SK-N-SH treated with all-trans-retinoic acid at 6 μM for 48 hours (cell line): ENCODE data around the gene BCHE.

Experiments used
- ATAC-seq: fragments of 200-7000 bp; cut with Tn5 transposase; 3 replicates; pipeline ENCODE4 v1.9.1; 2020; ENCODE audit warnings: mild to moderate bottlenecking, moderate library complexity
- ARNTL ChIP-seq: fragments of 450-650 bp; formaldehyde crosslinking; IDR thresholded peaks from 2 replicates; pipeline ENCODE4 v1.5.0; 2020; ENCODE audit warnings: low read depth, mild to moderate bottlenecking, moderate library complexity, borderline replicate concordance
- BACH2 ChIP-seq: fragments of 250-450 bp; sonication (Bioruptor Pico); IDR thresholded peaks from 2 replicates; pipeline ENCODE4 v1.9.0; 2021; ENCODE audit warnings: mild to moderate bottlenecking, borderline replicate concordance
- CREB5 ChIP-seq: fragments of 250-450 bp; sonication (Bioruptor Pico); IDR thresholded peaks from 2 replicates; pipeline ENCODE4 v1.5.1; 2020; ENCODE audit warnings: low read depth, mild to moderate bottlenecking, moderate library complexity
- CSDC2 ChIP-seq: fragments of 250-450 bp; sonication (Bioruptor Pico); IDR thresholded peaks from 2 replicates; pipeline ENCODE4 v1.5.0; 2020; ENCODE audit warnings: mild to moderate bottlenecking, moderate library complexity
- CSRNP3 ChIP-seq: fragments of 250-450 bp; sonication (Bioruptor Pico); IDR thresholded peaks from 2 replicates; pipeline ENCODE4 v1.5.1; 2021; ENCODE audit warnings: mild to moderate bottlenecking, moderate library complexity
- ESRRG ChIP-seq: fragments of 250-450 bp; sonication (Bioruptor Pico); IDR thresholded peaks from 2 replicates; pipeline ENCODE4 v1.6.1; 2021; ENCODE audit warnings: mild to moderate bottlenecking
- GLIS3 ChIP-seq: fragments of 250-450 bp; sonication (Bioruptor Pico); IDR thresholded peaks from 2 replicates; pipeline ENCODE4 v1.5.0; 2020; ENCODE audit warnings: mild to moderate bottlenecking, moderate library complexity
- ISL1 ChIP-seq: fragments of 250-450 bp; sonication (Bioruptor Pico); IDR thresholded peaks from 2 replicates; pipeline ENCODE4 v2.1.2; 2022; ENCODE audit warnings: mild to moderate bottlenecking, moderate library complexity
- PATZ1 ChIP-seq: fragments of 250-450 bp; sonication (Bioruptor Pico); IDR thresholded peaks from 2 replicates; pipeline ENCODE4 v1.8.0; 2020; ENCODE audit warnings: mild to moderate bottlenecking, moderate library complexity, borderline replicate concordance
- POU6F1 ChIP-seq: fragments of 250-450 bp; sonication (Bioruptor Pico); IDR thresholded peaks from 2 replicates; pipeline ENCODE4 v1.8.0; 2021; ENCODE audit warnings: low read depth, mild to moderate bottlenecking, moderate library complexity, borderline replicate concordance
- PPARA ChIP-seq: fragments of 250-450 bp; sonication (Bioruptor Pico); IDR thresholded peaks from 2 replicates; pipeline ENCODE4 v1.5.0; 2020; ENCODE audit warnings: mild to moderate bottlenecking, borderline replicate concordance
- RARB ChIP-seq: fragments of 250-450 bp; sonication (Bioruptor Pico); IDR thresholded peaks from 2 replicates; pipeline ENCODE4 v1.8.0; 2021; ENCODE audit warnings: mild to moderate bottlenecking, moderate library complexity
- SNAI2 ChIP-seq: fragments of 250-450 bp; sonication (Bioruptor Pico); IDR thresholded peaks from 2 replicates; pipeline ENCODE4 v1.5.0; 2020; ENCODE audit warnings: mild to moderate bottlenecking, moderate library complexity
- TCF4 ChIP-seq: fragments of 250-450 bp; sonication (Bioruptor Pico); IDR thresholded peaks from 2 replicates; pipeline ENCODE4 v1.8.0; 2021; ENCODE audit warnings: mild to moderate bottlenecking, moderate library complexity, borderline replicate concordance
- TOX ChIP-seq: fragments of 250-450 bp; sonication (Bioruptor Pico); IDR thresholded peaks from 2 replicates; pipeline ENCODE4 v1.8.0; 2021; ENCODE audit warnings: mild to moderate bottlenecking, moderate library complexity, borderline replicate concordance
- TSHZ2 ChIP-seq: fragments of 250-450 bp; sonication (Bioruptor Pico); IDR thresholded peaks from 2 replicates; pipeline ENCODE4 v1.5.0; 2020; ENCODE audit warnings: mild to moderate bottlenecking, moderate library complexity
- ZC3H10 ChIP-seq: fragments of 250-450 bp; sonication (Bioruptor Pico); IDR thresholded peaks from 2 replicates; pipeline ENCODE4 v1.5.1; 2021; ENCODE audit warnings: mild to moderate bottlenecking, moderate library complexity
- ZFP30 ChIP-seq: fragments of 450-650 bp; formaldehyde crosslinking; IDR thresholded peaks from 2 replicates; pipeline ENCODE4 v1.5.0; 2022; ENCODE audit warnings: mild to moderate bottlenecking, moderate library complexity
- ZNF565 ChIP-seq: fragments of 450-650 bp; formaldehyde crosslinking; conservative IDR thresholded peaks from 2 replicates; pipeline ENCODE4 v1.5.0; 2020; ENCODE audit warnings: low read depth, mild to moderate bottlenecking, moderate library complexity
- ZNF70 ChIP-seq: fragments of 450-650 bp; formaldehyde crosslinking; IDR thresholded peaks from 2 replicates; pipeline ENCODE4 v1.5.0; 2020; ENCODE audit warnings: mild to moderate bottlenecking, moderate library complexity
- ZNF8 ChIP-seq: fragments of 450-650 bp; formaldehyde crosslinking; IDR thresholded peaks from 2 replicates; pipeline ENCODE4 v1.5.0; 2020; ENCODE audit warnings: mild to moderate bottlenecking, moderate library complexity

Gene BCHE

GRCh38 chr3:165796701-165797100, 40.5 kb downstream of the BCHE start:
- no peak for ATAC-seq
- TF ChIP-seq CSRNP3 (no peak), POU6F1 (CRISPR knock-in tag) (no peak)

- no peak for ATAC-seq
- TF ChIP-seq PPARA (CRISPR knock-in tag): no peak
- TF ChIP-seq ZNF70 (CRISPR knock-in tag): no peak
- TF ChIP-seq ZC3H10 (CRISPR knock-in tag): no peak
- no peak for TF ChIP-seq ZFP30 (CRISPR knock-in tag)
- TF ChIP-seq ESRRG: no peak
- TF ChIP-seq CSRNP3: no peak
- TF ChIP-seq BACH2 (CRISPR knock-in tag): no peak
- TF ChIP-seq ZNF565 (CRISPR knock-in tag): no peak
- TF ChIP-seq ISL1 (CRISPR knock-in tag): no peak
- no peak for TF ChIP-seq ZNF8
- no peak for TF ChIP-seq PATZ1 (CRISPR knock-in tag)
- no peak for TF ChIP-seq RARB
- no peak for TF ChIP-seq GLIS3
- TF ChIP-seq TOX (CRISPR knock-in tag): no peak
- no peak for TF ChIP-seq TCF4 (CRISPR knock-in tag)
- no peak for TF ChIP-seq ARNTL (CRISPR knock-in tag)
- TF ChIP-seq, all 23 proteins: peak for 0
Observed at GRCh38 chr3:165788531-165788930, 48.7 kb downstream of the BCHE start.

GRCh38 chr3:165786013-165786412, 51.2 kb downstream of the BCHE start:
- ATAC-seq: no peak
- TF ChIP-seq ZNF70 (CRISPR knock-in tag) (no peak), ISL1 (CRISPR knock-in tag) (no peak), TOX (CRISPR knock-in tag) (no peak), PPARA (CRISPR knock-in tag) (no peak), GLIS3 (no peak), ESRRG (no peak), CREB5 (no peak), BACH2 (CRISPR knock-in tag) (no peak), SNAI2 (no peak), ZNF8 (no peak), TSHZ2 (CRISPR knock-in tag) (no peak), PATZ1 (CRISPR knock-in tag) (no peak), ZNF565 (CRISPR knock-in tag) (no peak), CSDC2 (CRISPR knock-in tag) (no peak)
